Lower leg skin (tissue), 3 donors: Measurements from ENCODE around the gene TIMP4.

ENCODE experiments used
- CTCF ChIP-seq, 3 donors: fragments of 450-650 bp; IDR thresholded peaks; one replicate each; pipeline ENCODE4 v1.5.1; 2016; ENCODE audit warnings: antibody characterized with exemption in 3 of 3, mild to moderate bottlenecking in 3 of 3, moderate library complexity in 2 of 3
- POLR2A ChIP-seq, 2 donors: fragments of 450-650 bp; IDR thresholded peaks; one replicate each; pipeline ENCODE4 v1.6.1; 2016 to 2017; ENCODE audit warnings: antibody characterized with exemption in 2 of 2, mild to moderate bottlenecking in 1 of 2, moderate library complexity in 1 of 2

- TF ChIP-seq CTCF (IDR thresholded peaks at IDR 0.05) (no peak), POLR2A (IDR thresholded peaks at IDR 0.05) (no peak)
These were observed 30.1 kb upstream of the TIMP4 start for GRCh38 chr3:12188681-12189287.
